CD4-positive, alpha-beta T cell (primary cell): ENCODE measurements around the gene ASXL1. TPM values are rescaled to one million over a fixed set of nuclear protein-coding genes. Genes with fewer than 3 reads are reported as not detected.

Source experiments
- ATAC-seq: fragments of 200-7000 bp; cut with Tn5 transposase; one replicate; pipeline ENCODE4 v1.10.0; 2022; ENCODE audit warnings: mild to moderate bottlenecking; ENCODE audit not compliant: poor library complexity
- CTCF ChIA-PET: fragments of 350-600 bp; sonication (Branson Sonifier 250); formaldehyde crosslinking; loops from one replicate; lab custom pipeline; 2021; ENCODE audit warnings: antibody characterized with exemption, inconsistent platforms; lab: Charles Lee
- POLR2A ChIA-PET: fragments of 350-600 bp; sonication (Branson Sonifier 250); formaldehyde crosslinking; loops from one replicate; lab custom pipeline; 2021; ENCODE audit warnings: antibody characterized with exemption, inconsistent platforms; lab: Charles Lee
- DNase-seq, 14 experiments: peaks; one replicate each; pipeline ENCODE4 v3.0.0-alpha.2; 2013 to 2020; ENCODE audit warnings: mixed read lengths in 2 of 14
- H3K27ac ChIP-seq, 2 donors: one replicate each; pipeline versions ENCODE4 v1.5.1 to v1.7.0; 2013; ENCODE audit warnings: low read length in 2 of 2, low read depth in 1 of 2, mild to moderate bottlenecking in 1 of 2
- H3K27me3 ChIP-seq, 2 experiments: 1 replicate in 1 of 2; 2 replicates in 1 of 2; pipeline versions ENCODE4 v1.6.1 to v1.7.0; 2013; ENCODE audit warnings: low read length in 2 of 2, control low read depth in 1 of 2, mild to moderate bottlenecking in 1 of 2, moderate library complexity in 1 of 2; ENCODE audit not compliant: insufficient read depth in 2 of 2, control insufficient read depth in 1 of 2
- H3K36me3 ChIP-seq: one replicate; pipeline ENCODE4 v1.6.1; 2013; ENCODE audit warnings: low read length, control low read depth; ENCODE audit not compliant: insufficient read depth
- H3K4me1 ChIP-seq: one replicate; pipeline ENCODE4 v1.6.1; 2013; ENCODE audit warnings: low read length, control low read depth; ENCODE audit not compliant: insufficient read depth
- H3K4me3 ChIP-seq: one replicate; pipeline ENCODE4 v1.5.1; 2013; ENCODE audit warnings: mild to moderate bottlenecking, low read length, moderate library complexity
- H3K9me3 ChIP-seq, 2 experiments: 1 replicate in 1 of 2; 2 replicates in 1 of 2; pipeline versions ENCODE4 v1.6.1 to v1.7.0; 2013; ENCODE audit warnings: low read length in 2 of 2, mild to moderate bottlenecking in 2 of 2, control low read depth in 1 of 2, moderate library complexity in 1 of 2; ENCODE audit not compliant: control insufficient read depth in 1 of 2, insufficient read depth in 1 of 2
- H3K27ac Mint-ChIP-seq: one replicate; pipeline ENCODE4 v1.8.0; 2020; ENCODE audit warnings: mixed read lengths
- H3K27me3 Mint-ChIP-seq: one replicate; pipeline ENCODE4 v1.8.0; 2021; ENCODE audit warnings: mixed read lengths
- H3K36me3 Mint-ChIP-seq: one replicate; pipeline ENCODE4 v1.8.0; 2021; ENCODE audit warnings: low read depth, mixed read lengths
- H3K4me1 Mint-ChIP-seq: one replicate; pipeline ENCODE4 v1.8.0; 2021; ENCODE audit warnings: low read depth, mixed read lengths
- H3K4me3 Mint-ChIP-seq: one replicate; pipeline ENCODE4 v1.8.0; 2020; ENCODE audit warnings: mild to moderate bottlenecking, mixed read lengths
- H3K9me3 Mint-ChIP-seq: one replicate; pipeline ENCODE4 v1.8.0; 2020; ENCODE audit warnings: mixed read lengths
- intact Hi-C, 2 experiments: fragments of 100-400 bp; cut with DNase I in 1 of 2; cut with micrococcal nuclease in 1 of 2; formaldehyde crosslinking; loops; one replicate each; pipeline versions ENCODE4 v1.15.1 to v1.9.0; 2023 to 2025; cut with DNase I, micrococcal nuclease
- total RNA-seq, 174 experiments: library from RNA in 2 of 174; stranded (reverse) in 2 of 174; gene quantifications; one replicate each; pipeline ENCODE4 v1.2.3 and lab custom pipeline; 2021 to 2026
- TF ChIP-seq, protein P1 (sequence below): fragments of 200-600 bp; IDR thresholded peaks from one replicate; pipeline ENCODE4 v1.8.0; 2022; ENCODE audit warnings: antibody characterized with exemption, mild to moderate bottlenecking

The ASXL1 gene
- total RNA-seq, 2 experiments from 2014 or later = 213 to 222 TPM

DNA sequence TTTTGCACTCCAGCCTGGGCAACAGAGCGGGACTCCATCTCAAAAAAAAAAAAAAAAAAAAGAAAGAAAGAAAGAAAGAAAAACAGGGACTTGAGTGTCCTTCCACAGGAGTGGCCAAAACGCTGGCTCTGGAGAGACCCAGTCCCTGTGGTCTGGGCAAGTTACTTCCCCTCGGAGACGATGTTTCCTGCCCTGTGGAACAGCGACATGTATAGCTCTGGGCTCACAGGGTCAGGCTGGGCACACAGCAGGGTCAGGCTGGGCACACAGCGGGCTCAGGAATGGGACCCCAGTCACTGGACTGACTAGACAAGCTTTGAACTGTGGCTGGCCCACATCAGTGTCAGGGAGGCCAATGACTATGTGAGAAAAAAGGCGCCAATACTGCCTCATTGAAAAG lies 110.7 kb downstream of the ASXL1 start:
- intact Hi-C loops = no loop called here
- DNase-seq (no peak), ATAC-seq (no peak)
- ChIA-PET CTCF (no interaction called here), POLR2A (no interaction called here)
- Histone ChIP-seq H3K27ac (no peak overlapping the region), H3K36me3 (peaks cover 38% of the 10 kb centered on the region), H3K4me3 (no peak overlapping the region), H3K9me3 (no peaks in the 10 kb centered on the region), H3K4me1 (peaks cover 16% of the 10 kb centered on the region), H3K27me3 (no peaks in the 10 kb centered on the region)
- H3K36me3 Mint-ChIP-seq = peaks cover 22% of the 10 kb centered on the region
- H3K27me3 Mint-ChIP-seq = no peaks in the 10 kb centered on the region
- H3K4me3 Mint-ChIP-seq = no peak overlapping the region
- TF ChIP-seq, protein P1, sequence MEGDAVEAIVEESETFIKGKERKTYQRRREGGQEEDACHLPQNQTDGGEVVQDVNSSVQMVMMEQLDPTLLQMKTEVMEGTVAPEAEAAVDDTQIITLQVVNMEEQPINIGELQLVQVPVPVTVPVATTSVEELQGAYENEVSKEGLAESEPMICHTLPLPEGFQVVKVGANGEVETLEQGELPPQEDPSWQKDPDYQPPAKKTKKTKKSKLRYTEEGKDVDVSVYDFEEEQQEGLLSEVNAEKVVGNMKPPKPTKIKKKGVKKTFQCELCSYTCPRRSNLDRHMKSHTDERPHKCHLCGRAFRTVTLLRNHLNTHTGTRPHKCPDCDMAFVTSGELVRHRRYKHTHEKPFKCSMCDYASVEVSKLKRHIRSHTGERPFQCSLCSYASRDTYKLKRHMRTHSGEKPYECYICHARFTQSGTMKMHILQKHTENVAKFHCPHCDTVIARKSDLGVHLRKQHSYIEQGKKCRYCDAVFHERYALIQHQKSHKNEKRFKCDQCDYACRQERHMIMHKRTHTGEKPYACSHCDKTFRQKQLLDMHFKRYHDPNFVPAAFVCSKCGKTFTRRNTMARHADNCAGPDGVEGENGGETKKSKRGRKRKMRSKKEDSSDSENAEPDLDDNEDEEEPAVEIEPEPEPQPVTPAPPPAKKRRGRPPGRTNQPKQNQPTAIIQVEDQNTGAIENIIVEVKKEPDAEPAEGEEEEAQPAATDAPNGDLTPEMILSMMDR = no peak
- H3K9me3 Mint-ChIP-seq = no peaks in the 10 kb centered on the region
- H3K4me1 Mint-ChIP-seq = no peaks in the 10 kb centered on the region
- H3K27ac Mint-ChIP-seq = peak overlapping the region; percentile 77

DNA sequence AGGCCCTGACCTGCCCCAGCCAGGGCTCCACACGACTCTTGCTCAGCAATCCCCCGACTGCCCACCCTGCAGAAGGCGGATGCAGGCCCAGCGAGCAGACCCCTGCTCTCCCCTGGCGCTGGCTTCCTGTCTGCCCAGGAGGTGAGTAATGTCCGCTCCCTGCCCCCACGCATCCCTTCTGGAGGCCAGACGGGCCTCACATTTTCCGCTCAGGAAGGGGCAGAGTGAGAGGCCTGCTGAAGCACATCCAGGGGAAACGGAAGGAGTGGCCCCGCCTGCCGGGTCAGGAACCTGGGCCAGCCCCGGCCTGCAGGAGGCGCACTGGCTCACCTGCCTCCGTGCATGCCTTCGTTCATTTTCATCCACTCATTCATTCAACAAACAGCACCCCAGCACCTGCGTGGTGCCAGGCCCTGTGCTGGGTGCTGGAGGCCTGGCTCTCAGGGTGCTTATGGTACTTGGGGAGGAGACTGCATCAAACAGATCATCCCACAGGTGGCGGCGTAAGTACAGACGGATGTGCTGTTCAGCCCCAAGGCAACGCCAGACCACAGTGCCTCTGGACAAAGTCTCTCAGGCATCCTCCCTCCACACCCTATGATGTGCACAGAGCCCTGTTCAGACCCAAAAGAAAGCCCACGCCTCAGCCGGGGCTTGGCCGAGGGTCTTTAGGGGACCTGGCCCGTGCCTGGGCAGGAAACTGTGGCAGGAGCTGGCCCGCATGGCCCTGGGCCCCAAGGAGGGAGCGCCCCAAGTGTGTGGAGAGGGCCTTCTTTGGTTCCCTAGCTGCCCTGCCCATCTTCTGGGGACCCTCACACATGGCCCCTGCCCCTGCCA lies 112.1 kb downstream of the ASXL1 start:
- CTCF ChIA-PET = no interaction called here
- no peaks in the 10 kb centered on the region for H3K9me3 ChIP-seq
- no peaks in the 10 kb centered on the region for H3K4me1 Mint-ChIP-seq

DNA sequence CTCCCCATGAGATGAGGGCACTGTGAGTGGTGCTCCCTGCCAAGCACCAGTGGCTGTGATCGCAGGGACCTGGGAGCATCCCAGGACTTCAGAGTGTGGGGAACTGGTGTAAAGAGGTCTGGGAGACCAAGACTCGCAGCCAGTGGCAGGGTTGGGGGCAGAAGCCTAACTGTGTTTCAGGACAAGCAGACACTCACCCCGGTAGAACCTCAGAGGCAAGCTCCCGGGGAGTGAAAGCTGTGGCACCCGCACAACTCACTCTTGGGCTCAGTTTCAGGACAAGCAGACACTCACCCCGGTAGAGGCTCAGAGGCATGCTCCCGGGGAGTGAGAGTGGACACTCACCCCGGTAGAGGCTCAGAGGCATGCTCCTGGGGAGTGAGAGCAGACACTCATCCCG lies 112.8 kb downstream of the ASXL1 start:
- peaks cover 4% of the 10 kb centered on the region for H3K4me1 Mint-ChIP-seq

More for the DNA sequence above, 112.1 kb downstream of the ASXL1 start:
- H3K27ac Mint-ChIP-seq = peak overlapping the region; percentile 71
- no peak overlapping the region for H3K4me3 Mint-ChIP-seq
- Histone ChIP-seq H3K36me3 (peaks cover 45% of the 10 kb centered on the region), H3K27ac (peak overlapping the region in 1 of 2 donors; percentile 32), H3K4me1 (peaks cover 16% of the 10 kb centered on the region), H3K27me3 (no peaks in the 10 kb centered on the region), H3K4me3 (no peak overlapping the region)
- intact Hi-C loops = no loop called here
- no peaks in the 10 kb centered on the region for H3K9me3 Mint-ChIP-seq
- no peaks in the 10 kb centered on the region for H3K27me3 Mint-ChIP-seq
- POLR2A ChIA-PET = no interaction called here
- ATAC-seq (peak; percentile 73), DNase-seq (peak in 5 of 14 experiments; percentile 22 to 64 (median 49))
- TF ChIP-seq, protein P1 = peak; percentile 31
- peaks cover 16% of the 10 kb centered on the region for H3K36me3 Mint-ChIP-seq

More for the DNA sequence above, 112.8 kb downstream of the ASXL1 start:
- peaks cover 19% of the 10 kb centered on the region for H3K4me1 ChIP-seq
- POLR2A ChIA-PET = no interaction called here
- H3K27me3 ChIP-seq = no peaks in the 10 kb centered on the region
- intact Hi-C loops = no loop called here
- no peaks in the 10 kb centered on the region for H3K27me3 Mint-ChIP-seq
- H3K27ac ChIP-seq = peak overlapping the region in 1 of 2 donors; percentile 32
- H3K4me3 ChIP-seq = no peak overlapping the region
- no peaks in the 10 kb centered on the region for H3K9me3 ChIP-seq
- CTCF ChIA-PET = no interaction called here
- ATAC-seq = no peak
- no peaks in the 10 kb centered on the region for H3K9me3 Mint-ChIP-seq
- H3K36me3 Mint-ChIP-seq = peaks cover 19% of the 10 kb centered on the region
- no peak overlapping the region for H3K4me3 Mint-ChIP-seq
- peaks cover 43% of the 10 kb centered on the region for H3K36me3 ChIP-seq
- no peak for DNase-seq
- H3K27ac Mint-ChIP-seq = peak overlapping the region; percentile 77
- TF ChIP-seq, protein P1 = no peak
